GM19035 (cell line): ENCODE results near the gene RRN3.
"Not testable (repeated sequence)": the region's sequence is repeated elsewhere in the genome, so short reads cannot be mapped to it uniquely, and the experiment has no call there.

Experiments used
- ATAC-seq: cut with Tn5 transposase; IDR thresholded peaks from one replicate; pipeline ENCODE4 v1.9.1; 2021; ENCODE audit not compliant: unreplicated experiment

The RRN3 gene

DNA sequence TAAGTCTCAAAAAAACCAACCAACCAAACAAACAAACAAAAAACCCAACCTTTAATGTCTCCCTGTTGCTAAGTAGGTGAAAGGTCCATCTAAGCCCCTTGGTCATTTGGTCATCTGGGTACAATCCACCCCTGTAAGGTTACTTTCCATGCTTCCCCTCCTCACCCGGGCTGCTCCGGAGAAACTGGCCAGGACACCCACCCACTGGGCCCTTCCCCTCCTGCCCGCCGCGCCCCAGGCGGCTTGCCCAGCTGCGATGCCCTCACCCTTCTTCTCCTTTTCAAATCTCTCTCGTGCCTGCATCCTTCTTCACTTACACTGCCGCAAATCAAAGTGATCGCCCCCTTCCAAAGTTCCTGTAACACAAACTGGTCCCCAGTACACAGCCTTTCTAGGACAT lies 40.2 kb downstream of the RRN3 start:
- ATAC-seq = no peak

DNA sequence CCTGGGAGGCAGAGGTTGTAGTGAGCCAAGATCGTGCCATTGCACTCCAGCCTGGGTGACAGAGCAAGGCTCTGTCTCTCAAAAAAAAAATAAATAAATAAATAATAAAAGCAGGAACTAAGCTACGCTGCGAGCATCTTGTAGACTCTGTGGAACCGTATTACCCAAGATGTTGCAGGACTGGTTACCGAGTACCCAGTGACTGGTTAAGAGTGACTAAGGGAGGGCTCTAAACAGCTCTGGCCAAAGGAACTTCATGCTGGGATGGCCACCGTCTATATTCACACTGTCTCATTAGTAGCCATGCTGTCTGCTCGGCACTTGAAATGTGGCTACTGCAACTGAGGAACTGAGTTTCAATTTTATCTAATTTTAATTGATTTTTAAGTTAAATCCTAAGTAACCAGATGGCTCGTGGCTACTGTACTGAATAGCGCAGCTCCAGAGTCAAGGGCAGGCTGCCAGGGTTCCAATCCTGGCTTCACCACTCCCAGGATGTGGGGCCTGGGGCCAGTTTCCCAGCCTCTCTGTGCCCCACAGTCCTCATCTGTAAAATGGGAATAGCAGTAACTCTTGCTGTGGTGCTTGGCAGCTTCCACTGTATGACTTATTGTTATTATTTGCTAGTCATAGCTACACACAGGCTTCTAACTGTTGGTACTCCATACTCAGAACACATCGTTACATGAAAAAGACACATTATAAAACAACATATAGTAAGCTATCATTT lies 41.2 kb downstream of the RRN3 start:
- ATAC-seq = no peak

DNA sequence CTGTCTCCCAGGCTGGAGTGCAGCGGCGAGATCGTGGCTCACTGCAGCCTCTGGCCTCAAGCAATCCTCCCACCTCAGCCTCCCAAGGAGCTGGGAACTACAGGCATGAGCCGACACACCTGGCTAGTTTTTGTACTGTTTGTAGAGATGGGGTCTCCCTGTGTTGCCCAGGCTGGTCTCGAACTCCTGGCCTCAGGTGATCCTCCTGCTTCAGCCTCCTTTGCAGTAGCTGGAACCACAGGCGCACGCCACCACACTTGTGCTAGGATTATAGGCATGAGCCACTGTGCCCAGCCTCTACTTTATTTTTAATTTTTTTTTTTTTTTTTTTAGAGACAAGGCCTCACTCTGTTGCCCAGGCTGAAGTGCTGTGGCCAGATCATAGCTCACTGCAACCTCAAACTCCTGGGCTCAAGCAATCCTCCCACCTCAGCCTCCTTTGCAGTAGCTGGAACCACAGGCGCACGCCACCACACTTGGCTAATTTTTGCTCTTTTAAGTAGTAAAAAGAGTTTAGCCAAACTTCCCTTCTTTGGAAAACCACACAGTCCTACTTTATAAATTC lies 42.6 kb downstream of the RRN3 start:
- ATAC-seq = no peak

DNA sequence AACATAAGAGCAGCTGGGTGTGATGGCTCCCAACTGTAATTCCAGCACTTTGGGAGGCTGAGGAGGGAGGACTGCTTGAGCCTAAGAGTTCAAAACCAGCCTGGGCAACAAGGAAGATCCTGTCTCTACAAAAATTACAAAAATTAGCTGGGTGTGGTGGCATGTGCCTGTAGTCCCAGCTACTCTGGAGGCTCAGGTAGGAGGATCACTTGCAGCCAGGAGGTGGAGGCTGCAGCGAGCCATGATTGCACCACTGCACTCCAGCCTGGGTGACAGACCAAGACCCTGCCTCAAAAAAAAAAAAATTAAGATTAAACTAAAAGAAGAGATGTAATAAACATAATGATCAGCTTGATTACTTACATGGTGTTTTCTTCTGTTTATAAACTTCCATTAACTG lies 43.6 kb downstream of the RRN3 start:
- ATAC-seq = not testable (repeated sequence)

DNA sequence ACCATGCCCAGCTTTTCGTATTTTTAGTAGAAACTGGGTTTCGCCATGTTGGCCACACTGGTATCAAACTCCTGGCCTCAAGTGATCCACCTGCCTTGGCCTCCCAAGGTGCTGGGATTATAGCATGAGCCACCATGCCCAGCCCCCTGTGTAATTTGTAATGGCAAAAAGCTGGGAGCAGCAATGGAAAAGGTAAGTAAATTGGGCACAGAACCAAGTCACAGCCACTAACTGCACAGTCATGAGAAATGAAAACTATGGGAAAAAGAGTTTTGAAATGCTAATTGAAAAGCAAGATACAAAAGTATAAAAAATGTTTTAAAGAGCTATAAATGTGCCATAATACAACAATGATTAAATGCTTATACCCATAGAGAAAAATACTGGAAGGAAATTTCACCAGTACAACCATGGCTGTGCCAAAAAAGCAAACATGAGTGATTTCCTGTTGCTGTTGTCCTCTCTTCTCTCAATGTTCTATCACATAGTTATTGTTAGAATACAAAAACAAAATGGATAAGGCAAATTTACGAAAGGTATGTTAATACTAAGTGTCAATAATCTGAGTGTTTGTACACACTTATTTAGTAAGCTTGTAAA lies 44.4 kb downstream of the RRN3 start:
- ATAC-seq = no peak

DNA sequence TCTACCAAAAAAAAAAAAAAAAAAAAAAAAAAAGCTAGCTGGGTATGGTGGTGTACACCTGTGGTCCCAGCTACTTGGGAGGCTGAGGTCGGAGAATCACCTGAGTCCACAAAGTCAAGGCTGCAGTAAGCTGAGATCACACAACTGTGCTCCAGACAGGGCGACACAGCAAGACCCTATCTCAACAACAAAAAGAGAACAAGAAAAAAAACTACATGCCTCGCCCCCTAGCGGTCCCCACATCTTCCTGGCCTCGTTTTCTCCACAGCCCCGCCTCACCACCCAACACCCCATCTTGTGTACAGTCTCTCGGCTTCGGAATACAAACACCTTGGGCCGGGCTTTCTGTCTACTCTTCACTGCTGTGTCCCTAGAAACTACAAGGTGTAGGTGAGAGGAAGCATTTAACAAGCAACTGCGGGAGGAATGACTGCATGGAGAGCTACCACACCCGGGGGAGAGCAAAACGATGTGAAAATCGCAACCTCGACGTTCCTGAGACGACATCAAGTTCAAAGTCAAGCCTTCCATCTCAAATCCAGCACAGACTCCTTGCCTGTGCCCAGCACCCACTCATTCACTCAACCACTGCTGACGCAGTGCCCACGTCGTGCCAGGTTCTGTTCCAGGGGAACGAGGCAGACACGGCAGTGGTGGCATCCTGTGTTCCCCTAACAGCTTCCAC lies 47.2 kb downstream of the RRN3 start:
- no peak for ATAC-seq

DNA sequence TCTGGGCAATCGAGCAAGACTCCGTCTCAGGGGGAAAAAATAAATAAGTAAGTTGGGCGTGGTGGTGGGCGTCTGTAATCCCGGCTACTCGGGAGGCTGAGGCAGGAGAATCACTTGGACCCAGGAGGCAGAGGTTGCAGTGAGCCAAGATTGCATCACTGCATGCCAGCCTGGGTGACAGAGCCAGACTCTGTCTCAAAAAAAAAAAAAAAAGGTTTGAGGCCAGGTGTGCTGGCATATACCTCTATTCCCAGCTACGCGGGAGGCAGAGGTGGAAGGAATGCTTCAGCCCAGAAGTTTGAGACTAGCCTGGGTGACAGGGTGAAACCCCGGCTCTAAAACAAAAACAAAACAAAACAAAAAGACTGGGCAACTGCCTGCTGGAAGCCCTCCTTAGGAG lies 48.8 kb downstream of the RRN3 start:
- not testable (repeated sequence) for ATAC-seq

DNA sequence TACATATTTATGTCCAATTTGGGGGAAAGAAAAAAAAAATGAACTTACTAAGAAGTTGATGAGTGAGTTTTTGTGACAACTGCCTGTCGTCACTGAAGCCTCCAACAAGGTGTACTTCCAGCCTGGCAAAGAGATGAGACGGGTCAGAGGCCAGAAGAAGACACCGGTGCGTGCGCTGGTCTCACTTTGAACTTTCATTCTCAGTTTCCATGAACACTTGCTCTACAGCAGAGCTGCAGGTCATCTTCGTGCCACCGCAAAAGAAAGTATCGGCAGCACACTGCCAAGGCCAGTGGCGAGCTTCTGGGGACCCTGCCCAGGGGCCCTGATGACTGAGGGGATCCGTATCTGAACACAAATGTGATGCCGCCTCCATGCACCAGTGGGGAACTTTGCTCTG lies 49.8 kb downstream of the RRN3 start:
- no peak for ATAC-seq

DNA sequence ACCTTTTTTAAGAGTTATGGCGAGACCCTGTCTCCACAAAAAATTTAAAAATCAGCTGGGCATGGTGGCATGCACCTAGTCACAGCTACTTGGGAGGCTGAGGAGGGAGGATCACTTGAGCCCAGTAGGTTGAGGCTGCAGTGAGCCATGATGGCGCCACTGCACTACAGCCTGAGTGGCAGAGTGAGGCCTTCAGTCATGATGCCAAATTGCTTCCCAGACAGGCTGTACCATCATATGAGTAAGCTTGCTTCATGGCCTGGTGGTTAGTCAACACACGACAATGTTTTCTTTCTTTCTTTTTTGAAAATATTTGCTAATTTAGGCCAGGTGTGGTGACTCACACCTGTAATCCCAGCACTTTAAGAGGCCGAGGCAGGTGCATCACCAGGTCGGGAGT lies 50.7 kb downstream of the RRN3 start:
- ATAC-seq = no peak

DNA sequence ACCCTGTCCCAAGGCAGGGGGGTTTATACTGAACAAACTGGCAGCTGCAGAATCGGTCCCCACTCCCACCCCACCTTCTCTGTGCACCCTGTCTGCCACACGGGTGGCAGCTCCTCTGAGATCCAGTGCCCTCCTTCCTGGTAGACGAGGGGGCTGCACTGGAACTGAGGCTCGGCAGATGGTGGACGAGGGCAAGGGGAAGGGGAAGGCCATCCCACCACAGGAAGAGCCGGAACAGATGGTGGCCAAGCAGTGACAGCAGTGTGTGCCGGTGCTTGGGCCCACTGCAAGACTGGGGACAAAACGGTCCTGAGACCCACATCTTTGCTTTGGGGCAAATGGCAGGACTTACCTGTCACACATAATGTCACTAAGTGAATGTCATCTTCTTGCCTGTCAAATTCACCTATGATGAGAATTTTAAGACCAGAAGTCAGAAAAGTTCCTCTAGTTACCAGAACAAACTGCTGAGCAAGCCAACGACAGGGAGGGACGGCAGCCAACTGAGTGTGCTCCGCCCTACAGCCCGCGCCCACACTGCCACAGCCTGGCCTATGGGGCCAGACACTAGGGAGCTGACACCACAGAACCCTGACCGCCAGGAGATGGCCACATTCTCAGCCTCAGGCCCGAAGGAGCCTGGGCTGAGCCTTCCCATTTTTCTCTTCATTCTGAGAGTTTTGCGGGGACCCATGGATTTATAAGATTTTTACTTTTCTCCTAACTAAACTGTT lies 52.6 kb downstream of the RRN3 start:
- no peak for ATAC-seq

DNA sequence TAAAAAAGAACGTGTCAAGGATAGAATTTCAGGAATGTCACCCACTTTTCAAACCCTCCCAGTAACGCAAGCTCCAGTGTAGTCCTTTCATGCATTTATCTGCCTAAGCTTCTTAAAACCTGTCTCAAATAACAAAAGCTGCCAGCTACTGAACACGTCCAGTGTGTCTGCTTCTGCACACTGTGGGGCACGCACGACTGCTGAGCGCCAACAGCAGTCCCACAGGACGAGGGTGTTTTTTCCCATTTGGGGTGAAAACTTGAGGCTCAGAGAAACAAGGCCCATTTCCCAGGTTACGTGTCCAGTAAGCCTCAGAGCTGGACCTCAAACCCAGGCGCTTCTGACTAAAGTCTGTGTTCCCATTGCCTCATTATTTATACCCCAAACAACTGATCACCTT lies 55.4 kb downstream of the RRN3 start:
- ATAC-seq = no peak

DNA sequence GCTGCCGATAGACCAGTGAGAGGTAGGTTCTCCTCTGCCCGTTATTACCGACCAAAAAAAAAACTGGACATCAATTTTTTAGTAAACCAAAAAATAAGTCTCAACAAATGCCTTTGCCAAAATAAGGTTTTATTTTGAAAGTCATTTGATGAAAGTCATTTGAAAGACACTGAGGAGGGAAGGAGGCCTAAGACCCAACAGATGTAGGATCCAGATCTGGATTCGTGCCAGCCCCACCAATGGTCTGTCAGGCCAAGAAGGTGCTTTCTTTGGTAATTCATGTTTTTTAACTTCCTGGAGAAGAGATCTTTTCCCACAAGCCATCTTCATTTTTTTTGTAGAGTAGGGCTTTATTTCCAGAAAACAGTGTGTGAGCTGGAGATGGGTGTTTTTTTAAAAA lies 56.3 kb downstream of the RRN3 start:
- ATAC-seq = no peak

DNA sequence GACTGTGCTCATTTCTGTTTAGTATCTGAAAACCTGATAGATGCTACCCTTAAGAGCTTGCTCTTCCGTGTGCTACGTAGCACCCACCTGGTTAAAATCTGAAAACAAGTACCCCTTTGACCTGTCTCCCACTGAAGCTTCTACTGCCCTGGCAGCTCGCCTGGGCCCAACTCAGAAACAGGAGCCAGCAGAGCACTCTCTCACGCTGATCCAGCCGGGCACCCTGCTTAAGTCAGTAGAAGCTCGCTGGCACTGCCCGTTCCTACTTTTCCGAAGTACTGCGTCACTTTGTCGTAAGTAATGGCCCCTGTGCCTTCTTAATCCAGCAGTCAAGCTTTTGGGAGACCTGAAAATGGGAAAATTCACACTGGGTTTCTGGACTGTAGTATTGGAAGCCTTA lies 57.1 kb downstream of the RRN3 start:
- ATAC-seq = no peak

DNA sequence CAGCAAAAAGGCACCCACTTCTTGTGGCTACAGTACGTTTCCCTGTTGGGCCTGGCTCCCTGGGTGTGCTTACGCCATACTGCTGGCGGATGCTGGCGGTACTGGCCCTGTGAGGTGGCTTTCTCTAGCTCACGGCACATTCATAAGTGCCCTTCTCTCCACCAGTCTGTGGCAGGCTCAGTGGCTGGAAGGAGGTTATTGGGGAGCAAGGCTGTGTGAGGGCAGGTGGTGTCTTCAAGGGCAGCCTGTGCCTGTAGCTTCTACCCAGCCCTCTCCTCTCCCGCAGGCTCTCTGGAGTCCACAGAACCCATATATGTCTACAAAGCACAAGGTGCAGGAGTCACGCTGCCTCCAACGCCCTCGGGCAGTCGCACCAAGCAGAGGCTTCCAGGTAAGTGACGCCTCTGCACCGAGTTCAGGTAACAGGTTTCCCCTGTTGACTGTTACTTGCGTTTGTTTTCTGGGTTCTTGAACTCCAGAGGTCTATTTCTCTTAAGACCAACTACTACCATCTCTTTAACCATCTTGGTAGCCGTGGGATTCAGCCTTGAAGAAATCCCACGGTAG lies 58.8 kb downstream of the RRN3 start:
- ATAC-seq = no peak

DNA sequence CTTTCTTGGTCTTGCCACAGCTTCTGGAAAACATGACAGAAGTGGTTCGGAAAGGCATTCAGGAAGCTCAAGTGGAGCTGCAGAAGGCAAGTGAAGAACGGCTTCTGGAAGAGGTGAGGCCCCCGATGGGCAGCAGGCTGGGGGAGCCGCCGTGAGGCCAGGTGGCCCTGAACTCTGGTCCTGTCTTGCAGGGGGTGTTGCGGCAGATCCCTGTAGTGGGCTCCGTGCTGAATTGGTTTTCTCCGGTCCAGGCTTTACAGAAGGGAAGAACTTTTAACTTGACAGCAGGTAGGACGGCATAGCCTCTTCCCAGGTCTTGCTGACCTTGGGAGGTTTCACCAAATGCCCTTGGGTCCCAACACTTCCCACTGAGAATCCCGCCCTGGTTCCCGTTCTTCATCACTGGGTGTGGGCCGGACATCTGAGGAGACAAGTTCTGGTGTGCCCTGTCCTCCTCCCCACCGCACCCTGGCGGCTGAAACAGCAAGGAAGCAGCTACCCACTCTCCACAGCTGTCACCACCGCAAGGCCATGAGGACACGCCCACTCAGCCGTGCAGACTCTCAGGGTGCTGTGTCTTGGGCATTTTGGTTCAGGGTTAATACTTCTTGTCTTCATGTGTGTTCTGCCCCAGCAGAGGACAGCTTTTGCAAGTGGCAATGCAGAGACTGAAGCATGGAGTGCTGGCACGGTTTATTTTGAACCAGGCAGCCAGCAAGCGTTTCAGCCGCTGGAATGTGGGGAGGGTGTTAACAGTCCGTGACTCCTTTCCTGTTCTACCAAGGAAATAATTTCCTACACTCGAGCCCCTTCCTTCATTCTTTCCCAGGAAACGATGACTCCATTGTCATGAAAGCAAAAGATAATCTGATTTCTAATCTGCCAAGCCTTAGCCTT lies 59.6 kb downstream of the RRN3 start:
- ATAC-seq = no peak

DNA sequence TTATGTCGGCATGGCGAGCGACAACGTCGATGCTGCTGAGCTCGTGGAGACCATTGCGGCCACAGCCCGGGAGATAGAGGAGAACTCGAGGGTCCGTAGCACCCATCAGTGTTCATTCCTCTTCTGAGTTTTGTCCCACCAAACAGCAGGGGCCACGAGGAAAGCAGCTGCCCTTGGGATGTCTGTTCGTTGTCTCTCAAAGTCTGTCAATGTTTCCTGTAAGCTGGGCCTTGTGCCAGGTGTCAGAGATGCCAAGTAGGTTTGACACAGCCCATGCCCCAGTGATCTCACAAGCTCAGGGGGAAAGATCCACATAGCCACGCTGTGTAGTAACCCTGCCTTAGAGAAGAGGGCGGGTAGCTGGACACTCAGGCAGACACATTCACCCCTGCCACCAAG lies 60.8 kb downstream of the RRN3 start:
- ATAC-seq = no peak

DNA sequence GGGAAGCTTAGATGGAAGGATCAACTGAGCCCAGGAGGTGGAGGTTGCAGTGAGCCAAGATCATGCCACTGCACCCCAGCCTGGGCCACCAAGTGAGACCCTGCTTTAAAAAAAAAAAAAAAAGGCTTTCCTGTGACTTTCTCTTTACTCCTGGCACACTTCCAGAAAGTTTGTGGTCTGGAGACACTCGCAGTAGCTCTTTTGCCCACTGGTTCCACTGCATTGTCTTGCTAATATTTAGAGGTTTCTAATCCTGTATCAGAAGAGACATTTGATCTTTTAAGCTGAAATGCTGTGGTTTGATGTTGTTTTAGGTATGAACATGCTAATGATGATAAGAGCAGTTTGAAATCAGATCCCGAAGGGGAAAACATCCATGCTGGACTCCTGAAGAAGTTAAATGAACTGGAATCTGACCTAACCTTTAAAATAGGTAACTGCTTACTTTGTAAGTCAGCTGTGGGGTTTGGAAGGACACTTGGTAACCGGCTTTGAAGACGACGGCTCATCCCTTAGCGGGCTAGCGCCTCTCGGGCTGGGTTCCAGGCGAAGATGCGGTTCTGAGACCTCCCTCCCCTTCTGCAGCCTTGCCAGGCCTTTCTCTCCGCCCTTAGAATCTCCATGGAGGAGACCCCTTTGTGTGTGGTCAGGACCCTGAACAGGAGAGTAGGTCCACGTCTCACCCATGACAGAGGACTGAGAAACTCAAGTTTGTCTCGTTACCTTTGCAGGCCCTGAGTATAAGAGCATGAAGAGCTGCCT lies 61.3 kb downstream of the RRN3 start:
- ATAC-seq = no peak

DNA sequence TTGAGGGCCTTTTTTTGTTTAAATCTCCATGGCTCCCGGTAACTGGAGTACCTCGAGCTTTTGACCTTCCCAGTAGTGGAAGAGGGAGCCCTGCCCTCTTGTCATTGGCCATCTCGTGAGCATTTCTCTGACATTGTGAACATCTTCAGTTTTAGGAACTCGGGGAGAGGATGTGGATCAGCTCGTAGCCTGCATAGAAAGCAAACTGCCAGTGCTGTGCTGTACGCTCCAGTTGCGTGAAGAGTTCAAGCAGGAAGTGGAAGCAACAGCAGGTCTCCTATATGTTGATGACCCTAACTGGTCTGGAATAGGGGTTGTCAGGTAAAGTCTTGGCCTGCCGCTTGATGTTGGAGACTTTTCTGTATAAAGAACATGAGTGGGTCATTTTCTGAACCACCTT lies 62.5 kb downstream of the RRN3 start:
- no peak for ATAC-seq

DNA sequence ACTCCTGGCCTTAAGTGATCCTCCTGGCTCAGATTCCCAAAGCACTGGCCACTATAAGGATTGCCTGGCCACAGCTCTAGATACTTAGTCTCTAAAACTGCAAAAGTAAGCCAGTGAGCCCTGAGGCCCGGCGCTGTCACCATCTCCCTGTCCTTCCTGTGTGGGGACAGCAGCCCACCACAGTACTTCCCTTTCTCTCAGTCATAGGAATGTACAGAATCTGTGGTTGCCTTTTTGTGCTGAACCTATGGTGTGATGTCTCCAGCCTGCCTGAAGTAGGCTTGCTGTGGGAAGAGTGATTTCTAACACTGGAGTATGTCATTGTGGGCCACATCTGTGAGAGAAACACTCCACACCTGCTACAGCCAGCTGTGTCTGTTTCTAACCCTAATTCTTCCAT lies 62.9 kb downstream of the RRN3 start:
- no peak for ATAC-seq
